NT2/D1 (cell line): Measurements from ENCODE around the gene KHDC3L.
"Not testable (repeated sequence)": the region's sequence is repeated elsewhere in the genome, so short reads cannot be mapped to it uniquely, and the experiment has no call there.

Experiments used
- DNase-seq: peaks from one replicate; pipeline ENCODE4 v3.0.0-alpha.2; 2011; ENCODE audit warnings: low read depth, low spot score
- H3K27me3 ChIP-seq: 2 replicates; pipeline ENCODE4 v1.6.0; 2011; ENCODE audit warnings: mild to moderate bottlenecking; ENCODE audit not compliant: insufficient read length, insufficient read depth
- H3K36me3 ChIP-seq: 2 replicates; pipeline ENCODE4 v1.6.1; 2011; ENCODE audit warnings: mild to moderate bottlenecking, low read length, mixed read lengths; ENCODE audit not compliant: insufficient read depth, insufficient read length
- H3K4me1 ChIP-seq: 2 replicates; pipeline ENCODE4 v1.5.1; 2011; ENCODE audit not compliant: insufficient read depth, insufficient read length
- H3K4me3 ChIP-seq: 2 replicates; pipeline ENCODE4 v1.5.1; 2011; ENCODE audit warnings: low read depth; ENCODE audit not compliant: insufficient read length
- H3K9ac ChIP-seq: 2 replicates; pipeline ENCODE4 v1.6.0; 2011; ENCODE audit warnings: low read depth; ENCODE audit not compliant: insufficient read length
- H3K9me3 ChIP-seq: 2 replicates; pipeline ENCODE4 v1.5.1; 2011; ENCODE audit warnings: mild to moderate bottlenecking, low read length; ENCODE audit not compliant: insufficient read depth
- SUZ12 ChIP-seq: IDR thresholded peaks from 2 replicates; pipeline ENCODE4 v1.6.1; 2011; ENCODE audit not compliant: insufficient read length, insufficient read depth; ENCODE audit errors: extremely low read depth
- YY1 ChIP-seq: IDR thresholded peaks from 2 replicates; pipeline ENCODE4 v1.6.1; 2011; ENCODE audit not compliant: insufficient read length, insufficient read depth
- ZNF274 ChIP-seq: IDR thresholded peaks from 2 replicates; pipeline ENCODE4 v1.6.1; 2011; ENCODE audit warnings: mild to moderate bottlenecking, low read depth, low read length

KHDC3L gene

DNA sequence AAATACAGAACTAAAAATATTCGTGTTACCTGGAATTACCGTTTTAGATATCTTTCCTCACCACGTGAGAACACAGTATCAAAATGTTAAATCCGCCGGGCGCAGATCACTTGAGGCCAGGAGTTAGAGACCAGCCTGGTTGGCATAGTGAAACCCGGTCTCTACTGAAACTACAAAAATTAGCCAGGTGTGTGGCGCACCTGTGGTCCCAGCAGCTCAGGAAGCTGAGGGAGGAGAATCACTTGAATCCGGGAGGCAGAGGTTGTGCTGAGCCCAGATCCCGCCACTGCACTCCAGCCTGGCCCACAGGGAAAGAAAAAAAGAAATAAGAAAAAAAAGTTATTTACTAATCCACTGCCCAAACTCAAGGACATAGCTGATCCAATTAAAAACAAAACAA, 27.4 kb downstream of the KHDC3L start:
- Histone ChIP-seq H3K4me3 (no peak overlapping the region), H3K9me3 (peaks cover 4% of the 10 kb centered on the region; the same call in 1 of the 2 replicates), H3K9ac (no peak overlapping the region), H3K27me3 (no peaks in the 10 kb centered on the region), H3K36me3 (no peaks in the 10 kb centered on the region), H3K4me1 (no peaks in the 10 kb centered on the region)
- TF ChIP-seq SUZ12 = no peak
- TF ChIP-seq YY1 = no peak
- TF ChIP-seq ZNF274 = no peak
- no peak for DNase-seq

DNA sequence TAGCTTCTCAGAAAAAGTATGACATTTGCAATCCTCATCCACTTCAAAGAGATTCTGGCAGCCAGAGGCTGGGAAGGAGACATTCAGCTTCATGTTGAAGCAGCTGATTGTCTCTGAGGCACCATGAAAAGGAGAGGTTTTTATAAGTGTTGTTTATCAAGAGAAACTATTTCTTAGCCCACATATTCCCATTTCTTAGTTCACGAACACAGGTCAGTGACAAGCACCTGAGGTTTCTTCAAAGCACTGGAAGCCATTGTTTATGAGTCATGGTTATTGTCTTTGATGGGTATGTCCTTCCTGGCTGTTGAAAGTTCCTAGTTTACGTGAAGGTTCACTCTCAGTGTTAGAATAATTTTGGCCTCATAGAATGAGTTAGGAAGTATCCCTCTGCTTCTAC, 29.2 kb downstream of the KHDC3L start:
- H3K9ac ChIP-seq = no peak overlapping the region
- H3K36me3 ChIP-seq = no peaks in the 10 kb centered on the region
- TF ChIP-seq SUZ12 = no peak
- no peak for TF ChIP-seq YY1
- no peak for TF ChIP-seq ZNF274
- no peaks in the 10 kb centered on the region for H3K4me1 ChIP-seq
- H3K4me3 ChIP-seq = no peak overlapping the region
- no peaks in the 10 kb centered on the region for H3K27me3 ChIP-seq
- DNase-seq = no peak
- H3K9me3 ChIP-seq = peaks cover 6% of the 10 kb centered on the region; the same call in 1 of the 2 replicates

DNA sequence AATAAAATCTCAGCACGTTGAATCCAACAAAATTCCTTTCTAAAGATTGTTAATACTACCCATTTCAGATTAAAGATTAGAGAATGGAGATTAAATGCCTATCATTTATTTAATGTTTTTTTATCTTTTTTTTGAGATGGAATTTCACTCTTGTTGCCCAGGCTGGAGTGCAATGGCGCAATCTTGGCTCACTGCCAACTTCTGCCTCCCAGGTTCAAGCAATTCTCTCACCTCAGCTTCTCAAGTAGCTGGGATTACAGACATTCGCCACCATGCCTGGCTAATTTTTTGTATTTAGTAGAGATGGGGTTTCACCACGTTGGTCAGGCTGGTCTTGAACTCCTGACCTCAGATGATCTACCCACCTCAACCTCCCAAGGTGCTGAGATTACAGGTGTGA, 29.7 kb downstream of the KHDC3L start:
- not testable (repeated sequence) for H3K4me3 ChIP-seq, H3K36me3 ChIP-seq, H3K27me3 ChIP-seq, DNase-seq, H3K9me3 ChIP-seq, H3K4me1 ChIP-seq, H3K9ac ChIP-seq

DNA sequence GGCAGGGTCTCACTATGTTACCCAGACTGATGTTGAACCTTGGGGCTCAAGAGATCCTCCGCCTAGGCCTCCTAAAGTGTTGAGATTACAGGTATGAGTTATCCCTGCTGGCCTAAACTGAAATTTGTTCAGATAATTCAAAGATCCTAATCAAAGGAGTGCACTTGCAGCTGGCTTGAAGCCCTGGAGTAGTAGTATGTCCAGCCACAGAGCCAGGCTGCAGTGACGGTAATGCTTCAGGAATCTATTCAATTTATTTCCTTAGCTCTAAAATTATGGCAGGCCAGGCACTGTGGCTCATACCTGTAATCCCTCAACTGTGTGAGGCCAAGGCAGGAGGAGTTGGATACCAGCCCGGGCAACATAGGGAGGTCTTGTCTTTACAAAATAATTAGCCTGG, 30.8 kb downstream of the KHDC3L start:
- TF ChIP-seq ZNF274 = no peak
- TF ChIP-seq SUZ12 = no peak
- no peak for TF ChIP-seq YY1
- Histone ChIP-seq H3K9ac (no peak overlapping the region), H3K9me3 (peaks cover 6% of the 10 kb centered on the region; the same call in 1 of the 2 replicates), H3K4me3 (no peak overlapping the region), H3K36me3 (no peaks in the 10 kb centered on the region), H3K27me3 (no peaks in the 10 kb centered on the region), H3K4me1 (no peaks in the 10 kb centered on the region)
- DNase-seq = no peak

DNA sequence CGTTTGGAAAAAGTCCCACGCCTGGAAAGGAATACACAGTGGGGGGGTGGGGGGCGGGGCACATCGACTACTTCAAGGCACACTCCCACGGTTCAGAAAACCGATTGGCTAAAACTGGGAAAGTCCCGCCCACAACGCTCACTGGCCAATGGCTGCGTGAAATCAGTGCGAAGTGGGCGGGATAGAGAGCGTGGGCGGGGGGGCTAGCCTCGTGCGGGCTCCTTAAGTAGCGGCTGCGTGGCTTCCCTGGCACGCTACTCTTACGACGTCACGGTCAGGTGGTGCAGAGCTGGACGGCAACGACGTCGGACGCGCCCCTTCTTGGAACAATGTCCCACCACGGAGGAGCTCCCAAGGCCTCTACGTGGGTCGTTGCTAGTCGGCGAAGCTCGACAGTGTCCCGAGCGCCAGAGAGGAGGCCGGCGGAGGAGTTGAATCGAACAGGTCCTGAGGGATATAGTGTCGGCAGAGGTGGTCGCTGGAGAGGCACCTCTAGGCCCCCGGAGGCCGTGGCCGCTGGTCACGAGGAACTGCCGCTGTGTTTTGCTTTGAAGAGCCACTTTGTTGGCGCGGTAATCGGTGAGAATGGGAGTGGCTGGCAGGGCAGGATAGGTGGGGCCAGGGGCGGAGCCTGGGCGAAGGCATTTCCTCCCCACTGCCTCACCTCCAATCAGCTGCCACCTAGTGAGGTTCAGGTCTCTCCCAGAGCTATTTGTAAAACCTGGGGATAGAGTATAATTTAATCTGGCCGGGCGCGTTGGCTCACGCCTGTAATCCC, 32.3 kb downstream of the KHDC3L start, which contains the start of gene DDX43:
Gene DDX43, plus strand, starts transcription at position 252 of the 778 bp plus-strand sequence. Its CDS starts 78 bp downstream, at position 330.
- TF ChIP-seq YY1 (no peak), SUZ12 (no peak), ZNF274 (no peak)
- DNase-seq = no peak

DNA sequence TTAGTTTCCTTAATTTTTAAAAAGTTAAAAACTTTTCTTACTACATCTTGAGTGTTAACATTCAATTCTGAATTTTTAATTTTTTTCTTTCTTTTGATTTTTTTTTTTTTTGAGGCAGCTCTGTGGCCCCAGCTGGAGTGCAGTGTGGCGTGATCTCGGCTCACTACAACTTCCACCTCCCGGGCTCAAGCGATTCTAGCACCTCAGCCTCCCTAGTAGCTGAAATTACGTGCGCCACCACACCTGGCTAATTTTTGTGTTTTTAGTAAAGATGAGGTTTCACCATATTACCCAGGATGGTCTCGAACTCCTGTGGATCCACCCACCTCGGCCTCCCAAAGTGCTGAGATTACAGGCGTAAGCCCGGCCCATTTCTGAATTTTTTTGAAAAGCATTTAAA, 33.4 kb downstream of the KHDC3L start:
- DNase-seq = no peak
- no peaks in the 10 kb centered on the region for H3K4me1 ChIP-seq
- no peaks in the 10 kb centered on the region for H3K36me3 ChIP-seq
- no peak overlapping the region for H3K4me3 ChIP-seq
- H3K9me3 ChIP-seq = peaks cover 6% of the 10 kb centered on the region; the same call in 1 of the 2 replicates
- H3K27me3 ChIP-seq = no peaks in the 10 kb centered on the region
- H3K9ac ChIP-seq = no peak overlapping the region
- TF ChIP-seq ZNF274 (no peak), YY1 (no peak), SUZ12 (no peak)

More for the DNA sequence above, 32.3 kb downstream of the KHDC3L start, which contains the start of gene DDX43:
- Histone ChIP-seq H3K36me3 (no peaks in the 10 kb centered on the region), H3K27me3 (no peaks in the 10 kb centered on the region), H3K9ac (no peak within 1 kb of the TSS), H3K4me1 (no peaks in the 10 kb centered on the region), H3K4me3 (no peak within 1 kb of the TSS), H3K9me3 (peaks cover 6% of the 10 kb centered on the region; the same call in 1 of the 2 replicates)

DNA sequence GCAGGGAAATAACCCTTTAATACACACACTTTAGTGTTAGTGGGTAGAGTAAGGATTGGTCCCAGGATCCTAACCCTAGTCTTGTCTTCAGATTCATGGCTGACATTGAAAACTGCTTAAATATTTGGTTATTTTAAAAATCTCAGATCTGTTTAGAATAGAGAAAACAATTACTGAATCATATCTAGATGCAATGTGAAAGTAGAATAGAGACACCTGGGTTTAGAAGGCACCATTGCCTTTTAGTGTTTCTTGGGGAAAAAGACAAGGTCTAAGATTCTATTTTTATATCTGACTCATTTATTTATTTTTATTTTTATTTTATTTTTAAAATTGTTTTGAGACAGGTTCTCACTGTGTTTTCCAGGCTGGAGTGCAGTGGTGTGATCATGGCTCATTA, 38.2 kb downstream of the KHDC3L start:
- DNase-seq = no peak
- Histone ChIP-seq H3K27me3 (no peaks in the 10 kb centered on the region), H3K9me3 (no peaks in the 10 kb centered on the region), H3K4me1 (no peaks in the 10 kb centered on the region), H3K36me3 (no peaks in the 10 kb centered on the region), H3K4me3 (no peak overlapping the region), H3K9ac (no peak overlapping the region)
- no peak for TF ChIP-seq ZNF274
- TF ChIP-seq YY1 = no peak
- no peak for TF ChIP-seq SUZ12
